Stomach (tissue), 9 donors: ENCODE data around the gene CCL15. TPM values are rescaled to one million over a fixed set of nuclear protein-coding genes. Genes with fewer than 3 reads are reported as not detected.

ENCODE experiments used
- DNase-seq, 2 donors: peaks; one replicate each; pipeline versions ENCODE4 v3.0.0 to v3.0.0-alpha.2; 2013 to 2019
- H3K27ac ChIP-seq, 5 donors: fragments of 200-600 bp in 4 of 5; sonication (generic) in 4 of 5; one replicate each; pipeline ENCODE4 v1.5.1; 2013 to 2019; ENCODE audit warnings: mild to moderate bottlenecking in 1 of 5, moderate library complexity in 1 of 5
- H3K27me3 ChIP-seq, 3 donors: fragments of 200-600 bp; sonication (generic); one replicate each; pipeline ENCODE4 v1.5.1; 2017 to 2019; ENCODE audit warnings: mixed run types in 1 of 3
- H3K36me3 ChIP-seq, 4 donors: fragments of 200-600 bp; sonication (generic); 1 replicate in 3 of 4; 2 replicates in 1 of 4; pipeline ENCODE4 v1.5.1; 2016 to 2019
- H3K4me1 ChIP-seq, 4 donors: fragments of 200-600 bp; sonication (generic); one replicate each; pipeline ENCODE4 v1.5.1; 2016 to 2019
- H3K4me3 ChIP-seq, 4 donors: fragments of 200-600 bp; sonication (generic) in 3 of 4; one replicate each; pipeline ENCODE4 v1.5.1; 2016 to 2019; ENCODE audit warnings: mild to moderate bottlenecking in 1 of 4
- H3K9me3 ChIP-seq, 4 donors: fragments of 200-600 bp; sonication (generic); one replicate each; pipeline ENCODE4 v1.5.1; 2016 to 2019
- EP300 ChIP-seq: sonication (generic); formaldehyde crosslinking; IDR thresholded peaks from one replicate; pipeline ENCODE4 v1.6.1; 2017; ENCODE audit warnings: antibody characterized with exemption
- POLR2A ChIP-seq, 4 donors: fragments of 450-650 bp; IDR thresholded peaks; one replicate each; pipeline ENCODE4 v1.6.1; 2016; ENCODE audit warnings: antibody characterized with exemption in 4 of 4, control low read depth in 2 of 4, mild to moderate bottlenecking in 1 of 4, moderate library complexity in 1 of 4
- POLR2AphosphoS5 ChIP-seq, 3 donors: sonication (generic); formaldehyde crosslinking; IDR thresholded peaks; one replicate each; pipeline ENCODE4 v1.6.1; 2016; ENCODE audit warnings: antibody characterized with exemption in 3 of 3
- WGBS, 5 donors: extraction: QIAGEN DNeasy Blood & Tissue Kit in 3 of 5; methylation state at CpG; one replicate each; pipeline versions ENCODE4 v1.1.5 to v1.1.7; 2013 to 2018; 5-methylcytosine and 5-hydroxymethylcytosine counted together
- intact Hi-C: fragments of 100-400 bp; cut with DNase I; formaldehyde crosslinking; loops from one replicate; pipeline ENCODE4 v1.15.1; 2023; ENCODE audit warnings: low total_unique reads
- polyA plus RNA-seq, 3 donors: library from polyadenylated mRNA; stranded (reverse); fragments of 200-250 nt; gene quantifications; one replicate each; pipeline ENCODE4 v1.2.3, GENCODE V29; 2013
- total RNA-seq, 5 donors: library from RNA; depleted of rRNA; stranded (reverse); fragments of >200 nt; gene quantifications; one replicate each; pipeline versions ENCODE4 v1.1.0 to v1.2.3, GENCODE V29; 2014 to 2016
- TF ChIP-seq, protein P1 (sequence below), 7 experiments: fragments of 450-650 bp in 4 of 7; fragments of 200-600 bp in 3 of 7; sonication (generic) in 3 of 7; IDR thresholded peaks; one replicate each; pipeline ENCODE4 v1.5.1; 2016 to 2019; ENCODE audit warnings: antibody characterized with exemption in 7 of 7, control low read depth in 2 of 7, mild to moderate bottlenecking in 1 of 7
- donor health status: healthy with polysubstance abuse.
- donor health status: Bipolar disorder and iron deficiency.
- donor health status: healthy.

CCL15 gene
- total and polyA plus RNA-seq, 8 donors, result 1.2 TPM; not detected in 7

- Histone ChIP-seq H3K4me3 (no peak overlapping the region), H3K9me3 (no peaks in the 10 kb centered on the region), H3K27me3 (peaks cover 0 to 11% (median 0%) of the 10 kb centered on the region in 3 donors), H3K4me1 (no peaks in the 10 kb centered on the region), H3K36me3 (no peaks in the 10 kb centered on the region), H3K27ac (no peak overlapping the region)
- no peak for DNase-seq
- intact Hi-C loops, result no loop called here
- 25 to 36% (median 31%) methylated on average over 3 of the region's 3 CpGs for WGBS, 5 donors
- TF ChIP-seq POLR2AphosphoS5 (IDR thresholded peaks at IDR 0.05) (no peak), POLR2A (IDR thresholded peaks at IDR 0.05) (no peak)
- TF ChIP-seq, protein P1, sequence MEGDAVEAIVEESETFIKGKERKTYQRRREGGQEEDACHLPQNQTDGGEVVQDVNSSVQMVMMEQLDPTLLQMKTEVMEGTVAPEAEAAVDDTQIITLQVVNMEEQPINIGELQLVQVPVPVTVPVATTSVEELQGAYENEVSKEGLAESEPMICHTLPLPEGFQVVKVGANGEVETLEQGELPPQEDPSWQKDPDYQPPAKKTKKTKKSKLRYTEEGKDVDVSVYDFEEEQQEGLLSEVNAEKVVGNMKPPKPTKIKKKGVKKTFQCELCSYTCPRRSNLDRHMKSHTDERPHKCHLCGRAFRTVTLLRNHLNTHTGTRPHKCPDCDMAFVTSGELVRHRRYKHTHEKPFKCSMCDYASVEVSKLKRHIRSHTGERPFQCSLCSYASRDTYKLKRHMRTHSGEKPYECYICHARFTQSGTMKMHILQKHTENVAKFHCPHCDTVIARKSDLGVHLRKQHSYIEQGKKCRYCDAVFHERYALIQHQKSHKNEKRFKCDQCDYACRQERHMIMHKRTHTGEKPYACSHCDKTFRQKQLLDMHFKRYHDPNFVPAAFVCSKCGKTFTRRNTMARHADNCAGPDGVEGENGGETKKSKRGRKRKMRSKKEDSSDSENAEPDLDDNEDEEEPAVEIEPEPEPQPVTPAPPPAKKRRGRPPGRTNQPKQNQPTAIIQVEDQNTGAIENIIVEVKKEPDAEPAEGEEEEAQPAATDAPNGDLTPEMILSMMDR (IDR thresholded peaks at IDR 0.05), result no peak
These were observed 32.8 kb upstream of the CCL15 start for GRCh38 chr17:36034127-36034526.

DNA sequence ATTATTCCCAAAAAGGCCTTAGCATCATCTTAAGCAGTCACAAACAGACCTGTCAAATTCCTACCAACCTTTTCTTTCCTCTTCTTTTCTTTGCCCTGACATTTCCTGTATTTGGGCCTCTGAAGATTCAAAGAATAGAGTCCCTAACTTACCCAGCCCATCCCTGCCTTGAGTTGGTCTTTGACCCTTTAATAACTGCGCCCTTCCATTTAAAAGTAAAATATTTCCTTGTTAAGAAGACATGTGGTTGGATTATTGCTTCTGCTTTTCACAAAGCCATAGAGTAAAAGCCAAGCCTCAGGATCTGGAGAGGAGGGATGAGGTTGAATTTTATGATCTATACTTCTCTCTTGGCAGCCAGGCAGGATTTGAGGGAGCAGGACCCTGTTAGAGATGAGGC, 29.6 kb upstream of the CCL15 start:
- Histone ChIP-seq H3K4me3 (no peak overlapping the region), H3K4me1 (no peaks in the 10 kb centered on the region), H3K9me3 (no peaks in the 10 kb centered on the region), H3K36me3 (no peaks in the 10 kb centered on the region), H3K27me3 (peaks cover 0 to 11% (median 0%) of the 10 kb centered on the region in 3 donors), H3K27ac (no peak overlapping the region)
- DNase-seq, result peak in 1 of 2 donors; percentile 12
- intact Hi-C loops, result no loop called here
- TF ChIP-seq EP300, result no peak
- no peak for TF ChIP-seq POLR2A (IDR thresholded peaks at IDR 0.05)
- TF ChIP-seq, protein P1 (IDR thresholded peaks at IDR 0.05), result no peak
- no peak for TF ChIP-seq POLR2AphosphoS5 (IDR thresholded peaks at IDR 0.05)
- WGBS, 5 donors, result 67 to 92% (median 79%) methylated on average over 1 of the region's 1 CpG

GRCh38 chr17:36027761-36028160, 26.4 kb upstream of the CCL15 start:
- Histone ChIP-seq H3K4me3 (no peak overlapping the region), H3K27ac (no peak overlapping the region), H3K27me3 (peaks cover 0 to 11% (median 0%) of the 10 kb centered on the region in 3 donors), H3K9me3 (peaks cover 0 to 4% (median 2%) of the 10 kb centered on the region in 4 donors), H3K4me1 (peaks cover 0 to 14% (median 6%) of the 10 kb centered on the region in 4 donors), H3K36me3 (no peaks in the 10 kb centered on the region)
- DNase-seq, result no peak
- TF ChIP-seq, protein P1 (IDR thresholded peaks at IDR 0.05), result no peak
- TF ChIP-seq POLR2AphosphoS5 (IDR thresholded peaks at IDR 0.05), result no peak
- no peak for TF ChIP-seq EP300
- no peak for TF ChIP-seq POLR2A (IDR thresholded peaks at IDR 0.05)
- WGBS, 5 donors, result 65 to 86% (median 70%) methylated on average over 4 of the region's 4 CpGs
- intact Hi-C loops, result no loop called here

DNA sequence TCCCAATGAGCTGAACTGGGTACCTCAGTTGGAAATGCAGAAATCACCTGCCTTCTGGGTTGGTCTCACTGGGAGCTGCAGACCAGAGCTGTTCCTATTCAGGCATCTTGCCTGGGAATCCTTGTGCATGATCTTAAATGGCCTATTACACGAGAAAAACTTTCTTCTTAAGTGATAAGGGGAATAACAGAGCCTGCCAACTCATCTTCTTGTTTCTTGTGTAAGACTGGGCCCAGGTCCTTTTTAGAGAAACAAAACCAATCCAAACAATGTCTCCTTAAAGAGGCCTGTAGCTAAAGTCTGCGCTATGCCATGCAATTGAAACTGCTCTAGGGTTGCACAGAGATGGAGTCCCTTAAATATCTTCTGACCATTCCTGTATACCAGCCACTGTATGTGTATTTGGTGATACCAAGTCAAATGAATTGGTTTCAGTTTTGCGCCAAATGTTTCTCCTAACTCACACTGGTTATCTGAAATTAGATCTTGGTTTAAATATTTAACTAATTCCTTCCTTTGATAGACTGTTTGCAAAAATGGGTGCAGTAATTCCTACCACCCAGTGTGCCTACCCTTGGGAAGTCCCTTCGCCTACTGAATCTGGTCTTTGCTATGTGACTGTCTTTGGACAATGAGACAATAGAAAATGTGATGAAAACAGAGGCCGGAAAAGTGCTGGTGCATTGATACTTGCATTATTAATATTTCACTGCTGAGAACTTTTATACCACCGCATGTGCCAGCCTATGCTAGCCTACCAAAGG, 22.9 kb upstream of the CCL15 start:
- DNase-seq, result no peak
- WGBS, 5 donors, result 38 to 64% (median 44%) methylated on average over 6 of the region's 6 CpGs
- Histone ChIP-seq H3K4me1 (peaks cover 0 to 14% (median 6%) of the 10 kb centered on the region in 4 donors), H3K9me3 (peaks cover 0 to 6% (median 3%) of the 10 kb centered on the region in 4 donors), H3K27ac (no peak overlapping the region), H3K36me3 (no peaks in the 10 kb centered on the region), H3K4me3 (no peak overlapping the region), H3K27me3 (peaks cover 0 to 13% (median 0%) of the 10 kb centered on the region in 3 donors)
- intact Hi-C loops, result no loop called here
- TF ChIP-seq, protein P1 (IDR thresholded peaks at IDR 0.05), result no peak
- TF ChIP-seq EP300 (no peak), POLR2A (IDR thresholded peaks at IDR 0.05) (no peak), POLR2AphosphoS5 (IDR thresholded peaks at IDR 0.05) (no peak)
